RWPE1 (cell line): ENCODE measurements around the gene TSSK3.
A peak's percentile ranks its signal among the peaks of the same experiment; 100 is the strongest.

Experiments
- CTCF ChIA-PET: fragments of 350-600 bp; sonication (Branson Sonifier 250); formaldehyde crosslinking; extraction: SDS; loops from one replicate; lab custom pipeline; 2021; lab: Yijun Ruan, JAX
- POLR2A ChIA-PET: fragments of 400-600 bp; formaldehyde crosslinking; extraction: SDS; loops from one replicate; lab custom pipeline; 2020; ENCODE audit warnings: antibody characterized with exemption; ENCODE audit not compliant: low non-redundant PET; lab: Yijun Ruan, JAX
- DNase-seq: peaks from one replicate; pipeline ENCODE4 v3.0.0; 2012; ENCODE audit warnings: low spot score
- H3K27ac ChIP-seq: fragments of 450-650 bp; 2 replicates; pipeline ENCODE4 v1.5.1; 2017
- CTCF ChIP-seq: fragments of 450-650 bp; conservative IDR thresholded peaks from 2 replicates; pipeline ENCODE4 v1.5.1; 2017; ENCODE audit warnings: low read depth, mild to moderate bottlenecking

Gene TSSK3

GRCh38 chr1:32357614-32358013, 4.7 kb upstream of the TSSK3 start:
- no peak for TF ChIP-seq CTCF
- H3K27ac ChIP-seq, result no peak overlapping the region
- no peak for DNase-seq
- ChIA-PET POLR2A (no interaction called here), CTCF (no interaction called here)

- DNase-seq, result no peak
- CTCF ChIA-PET, result no interaction called here
- no peak overlapping the region for H3K27ac ChIP-seq
- POLR2A ChIA-PET, result no interaction called here
- no peak for TF ChIP-seq CTCF
Measured at GRCh38 chr1:32358435-32358834, 3.9 kb upstream of the TSSK3 start.

- no peak overlapping the region for H3K27ac ChIP-seq
- no peak for TF ChIP-seq CTCF
- DNase-seq, result no peak
- POLR2A ChIA-PET, result no interaction called here
- CTCF ChIA-PET, result interaction anchor here (0.6 to 0.7 kb wide), 4 partner anchors 45 to 491 kb away, joined by 3 to 5 read pairs (median 3); no protein-coding TSS in a partner anchor
Measured at GRCh38 chr1:32361308-32361673, 1.0 kb upstream of the TSSK3 start.

- ChIA-PET CTCF (interaction anchor here (0.6 to 0.7 kb wide), 4 partner anchors 46 to 492 kb away, joined by 3 to 5 read pairs (median 3); no protein-coding TSS in a partner anchor), POLR2A (no interaction called here)
- no peak for DNase-seq
Measured at GRCh38 chr1:32361674-32362473, 465 bp upstream of the TSSK3 start.

GRCh38 chr1:32363713-32364112, 1.4 kb downstream of the TSSK3 start:
- POLR2A ChIA-PET, result no interaction called here
- CTCF ChIA-PET, result interaction anchor here (0.6 to 1.3 kb wide), 2 partner anchors 9 to 148 kb away, joined by 3 read pairs; no protein-coding TSS in a partner anchor
- TF ChIP-seq CTCF, result no peak
- peak overlapping the region; percentile 27; the same call in 1 of the 2 replicates for H3K27ac ChIP-seq
- no peak for DNase-seq

More at GRCh38 chr1:32361674-32362473, 465 bp upstream of the TSSK3 start:
- H3K27ac ChIP-seq, result peak overlapping the region; percentile 26
- peak; percentile 36 for TF ChIP-seq CTCF

GRCh38 chr1:32364836-32365235, 2.5 kb downstream of the TSSK3 start:
- ChIA-PET CTCF (interaction anchor here (0.8 kb wide), 1 partner anchor 24 kb away, joined by 4 read pairs; no protein-coding TSS in a partner anchor), POLR2A (interaction anchor here (0.6 kb wide), 1 partner anchor 513 kb away, joined by 3 read pairs; no protein-coding TSS in a partner anchor)
- DNase-seq, result no peak
- no peak for TF ChIP-seq CTCF
- peak overlapping the region; percentile 27; the same call in 1 of the 2 replicates for H3K27ac ChIP-seq
